H9 (cell line): Measurements from ENCODE around the gene C1orf21. TPM values are rescaled to one million over a fixed set of nuclear protein-coding genes. Genes with fewer than 3 reads are reported as not detected.

Source experiments
- DNase-seq: peaks from one replicate; pipeline ENCODE4 v3.0.0-alpha.2; 2017
- H2AFZ ChIP-seq: one replicate; pipeline ENCODE4 v1.6.1; 2013; ENCODE audit warnings: mild to moderate bottlenecking, low read length, control low read depth, moderate library complexity
- H2AK5ac ChIP-seq: 2 replicates; pipeline ENCODE4 v1.6.1; 2013; ENCODE audit warnings: low read length, control low read depth, mixed read lengths; ENCODE audit not compliant: insufficient read length
- H2BK120ac ChIP-seq: one replicate; pipeline ENCODE4 v1.6.1; 2013; ENCODE audit warnings: low read depth, mild to moderate bottlenecking, low read length, control low read depth, inconsistent platforms; ENCODE audit not compliant: poor library complexity, severe bottlenecking
- H2BK12ac ChIP-seq: 2 replicates; pipeline ENCODE4 v1.6.1; 2013; ENCODE audit warnings: low read length, control low read depth, mixed read lengths, low read depth; ENCODE audit not compliant: insufficient read length
- H2BK15ac ChIP-seq: 2 replicates; pipeline ENCODE4 v1.6.1; 2013; ENCODE audit warnings: low read depth, low read length, control low read depth
- H2BK20ac ChIP-seq: one replicate; pipeline ENCODE4 v1.6.1; 2013; ENCODE audit warnings: low read depth, mild to moderate bottlenecking, low read length, control low read depth, inconsistent platforms; ENCODE audit not compliant: poor library complexity, severe bottlenecking
- H2BK5ac ChIP-seq: 2 replicates; pipeline ENCODE4 v1.6.1; 2013; ENCODE audit warnings: low read length, control low read depth, mixed read lengths; ENCODE audit not compliant: insufficient read length
- H3K14ac ChIP-seq: 2 replicates; pipeline ENCODE4 v1.6.1; 2013; ENCODE audit warnings: low read length, control low read depth; ENCODE audit not compliant: insufficient read depth
- H3K18ac ChIP-seq: 2 replicates; pipeline ENCODE4 v1.6.1; 2013; ENCODE audit warnings: low read depth, mild to moderate bottlenecking, mixed read lengths, low read length, control low read depth; ENCODE audit not compliant: insufficient read length
- H3K23ac ChIP-seq: 2 replicates; pipeline ENCODE4 v1.6.1; 2013; ENCODE audit warnings: low read length, control low read depth, mixed read lengths, low read depth; ENCODE audit not compliant: insufficient read length
- H3K23me2 ChIP-seq: 2 replicates; pipeline ENCODE4 v1.6.1; 2013; ENCODE audit warnings: low read depth, mild to moderate bottlenecking, mixed read lengths, low read length, control low read depth; ENCODE audit not compliant: insufficient read length, poor library complexity, severe bottlenecking
- H3K27ac ChIP-seq: 2 replicates; pipeline ENCODE4 v1.5.1; 2013; ENCODE audit warnings: low read length, control low read depth, mixed read lengths, low read depth; ENCODE audit not compliant: insufficient read length
- H3K27me3 ChIP-seq: 2 replicates; pipeline ENCODE4 v1.6.1; 2013; ENCODE audit warnings: low read length, control low read depth, inconsistent platforms; ENCODE audit not compliant: insufficient read depth
- H3K4ac ChIP-seq: 2 replicates; pipeline ENCODE4 v1.6.1; 2013; ENCODE audit warnings: low read depth, mild to moderate bottlenecking, control low read depth, inconsistent platforms, low read length, moderate library complexity
- H3K4me1 ChIP-seq: 2 replicates; pipeline ENCODE4 v1.6.1; 2013; ENCODE audit warnings: low read length, control low read depth, inconsistent platforms; ENCODE audit not compliant: insufficient read depth
- H3K4me2 ChIP-seq: 2 replicates; pipeline ENCODE4 v1.6.1; 2013; ENCODE audit warnings: low read length, control low read depth, mixed read lengths; ENCODE audit not compliant: insufficient read length, insufficient read depth
- H3K56ac ChIP-seq: 2 replicates; pipeline ENCODE4 v1.6.1; 2013; ENCODE audit warnings: low read depth, mild to moderate bottlenecking, mixed read lengths, low read length, control low read depth; ENCODE audit not compliant: insufficient read length
- H3K79me1 ChIP-seq: 2 replicates; pipeline ENCODE4 v1.6.1; 2013; ENCODE audit warnings: low read depth, mild to moderate bottlenecking, moderate library complexity, low read length, control low read depth, inconsistent platforms; ENCODE audit not compliant: insufficient read depth, poor library complexity, severe bottlenecking
- H3K79me2 ChIP-seq: 2 replicates; pipeline ENCODE4 v1.6.1; 2013; ENCODE audit warnings: low read length, control low read depth, inconsistent platforms; ENCODE audit not compliant: insufficient read depth
- H3K9ac ChIP-seq: 2 replicates; pipeline ENCODE4 v1.6.1; 2013; ENCODE audit warnings: low read length, control low read depth, mixed read lengths; ENCODE audit not compliant: insufficient read length; ENCODE audit errors: extremely low read depth
- H3K9me3 ChIP-seq: one replicate; pipeline ENCODE4 v1.6.1; 2013; ENCODE audit warnings: low read depth, low read length, inconsistent platforms; ENCODE audit not compliant: control insufficient read depth
- H3T11ph ChIP-seq: one replicate; pipeline ENCODE4 v1.6.1; 2013; ENCODE audit warnings: mild to moderate bottlenecking, low read length, control low read depth, inconsistent platforms
- H4K20me1 ChIP-seq: one replicate; pipeline ENCODE4 v1.6.1; 2013; ENCODE audit not compliant: control insufficient read depth, insufficient read length, insufficient read depth
- H4K5ac ChIP-seq: 2 replicates; pipeline ENCODE4 v1.6.1; 2013; ENCODE audit warnings: low read depth, mild to moderate bottlenecking, mixed read lengths, low read length, control low read depth; ENCODE audit not compliant: insufficient read length
- H4K8ac ChIP-seq: replicated peaks from 2 replicates; pipeline ENCODE4 v1.6.1; 2013; ENCODE audit warnings: low read length, control low read depth, mixed read lengths, low read depth; ENCODE audit not compliant: insufficient read length
- H4K91ac ChIP-seq: 2 replicates; pipeline ENCODE4 v1.6.1; 2013; ENCODE audit warnings: low read depth, mild to moderate bottlenecking, moderate library complexity, mixed read lengths, low read length, control low read depth; ENCODE audit not compliant: insufficient read length
- H3K27ac Mint-ChIP-seq, 3 experiments: 2 replicates in 2 of 3; 3 replicates in 1 of 3; pipeline ENCODE4 v1.8.0; 2020 to 2021; ENCODE audit warnings: mixed read lengths in 3 of 3, mild to moderate bottlenecking in 1 of 3, moderate library complexity in 1 of 3
- H3K27me3 Mint-ChIP-seq: 2 replicates; pipeline ENCODE4 v1.8.0; 2021; ENCODE audit warnings: low read depth, mild to moderate bottlenecking, moderate library complexity, mixed read lengths
- H3K36me3 Mint-ChIP-seq, 3 experiments: 2 replicates in 2 of 3; 3 replicates in 1 of 3; pipeline ENCODE4 v1.8.0; 2020 to 2021; ENCODE audit warnings: low read depth in 3 of 3, mixed read lengths in 3 of 3; ENCODE audit not compliant: insufficient read depth in 1 of 3
- H3K4me1 Mint-ChIP-seq, 2 experiments: 2 replicates each; pipeline ENCODE4 v1.8.0; 2020; ENCODE audit warnings: mixed read lengths in 2 of 2
- H3K4me3 Mint-ChIP-seq, 2 experiments: 2 replicates in 1 of 2; 3 replicates in 1 of 2; pipeline ENCODE4 v1.8.0; 2020 to 2021; ENCODE audit warnings: mild to moderate bottlenecking in 2 of 2, mixed read lengths in 2 of 2, moderate library complexity in 1 of 2
- H3K9me3 Mint-ChIP-seq, 2 experiments: 2 replicates in 1 of 2; 3 replicates in 1 of 2; pipeline ENCODE4 v1.8.0; 2020; ENCODE audit warnings: mild to moderate bottlenecking in 2 of 2, mixed read lengths in 2 of 2, moderate library complexity in 1 of 2
- WGBS: extraction: QIAGEN DNeasy Blood & Tissue Kit; methylation state at CpG from one replicate; pipeline ENCODE4 v1.1.7; 2013; ENCODE audit warnings: missing lambda C conversion rate, low lambda C conversion rate, mixed read lengths; ENCODE audit not compliant: insufficient read length; ENCODE audit errors: extremely low coverage; 5-methylcytosine and 5-hydroxymethylcytosine counted together
- total RNA-seq: library from RNA; stranded (reverse); gene quantifications from 2 replicates; pipeline ENCODE4 v1.2.1, GENCODE V29; 2021
- TF ChIP-seq, protein P1 (sequence below): fragments of 200-600 bp; sonication (generic); conservative IDR thresholded peaks from 3 replicates; pipeline ENCODE4 v1.8.0; 2021; ENCODE audit warnings: antibody characterized with exemption, mild to moderate bottlenecking

The C1orf21 gene
- total RNA-seq, 1 experiment from 2014 or later = 36.0 TPM

DNA sequence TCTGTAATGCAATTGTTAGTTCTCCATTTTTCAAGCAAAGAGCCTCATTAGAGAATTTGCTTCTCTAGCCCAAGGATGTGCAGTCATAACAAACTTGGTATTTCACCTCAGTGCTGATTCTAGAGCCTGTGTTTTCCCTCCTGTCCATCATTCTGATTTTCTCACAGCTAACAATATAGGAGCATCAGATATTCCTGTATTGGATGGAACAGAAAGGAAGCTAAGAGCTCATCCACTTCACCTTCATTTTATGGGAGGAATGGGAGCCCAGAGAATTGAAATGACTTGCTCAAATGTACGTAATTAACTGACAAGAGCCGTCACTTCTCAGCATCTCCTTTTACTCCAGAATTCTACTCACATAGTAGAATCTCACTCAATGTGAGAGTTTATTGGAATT lies 271.2 kb downstream of the C1orf21 start:
- H3K36me3 Mint-ChIP-seq = no peaks in the 10 kb centered on the region
- H3K23me2 ChIP-seq = no peaks in the 10 kb centered on the region
- TF ChIP-seq, protein P1, sequence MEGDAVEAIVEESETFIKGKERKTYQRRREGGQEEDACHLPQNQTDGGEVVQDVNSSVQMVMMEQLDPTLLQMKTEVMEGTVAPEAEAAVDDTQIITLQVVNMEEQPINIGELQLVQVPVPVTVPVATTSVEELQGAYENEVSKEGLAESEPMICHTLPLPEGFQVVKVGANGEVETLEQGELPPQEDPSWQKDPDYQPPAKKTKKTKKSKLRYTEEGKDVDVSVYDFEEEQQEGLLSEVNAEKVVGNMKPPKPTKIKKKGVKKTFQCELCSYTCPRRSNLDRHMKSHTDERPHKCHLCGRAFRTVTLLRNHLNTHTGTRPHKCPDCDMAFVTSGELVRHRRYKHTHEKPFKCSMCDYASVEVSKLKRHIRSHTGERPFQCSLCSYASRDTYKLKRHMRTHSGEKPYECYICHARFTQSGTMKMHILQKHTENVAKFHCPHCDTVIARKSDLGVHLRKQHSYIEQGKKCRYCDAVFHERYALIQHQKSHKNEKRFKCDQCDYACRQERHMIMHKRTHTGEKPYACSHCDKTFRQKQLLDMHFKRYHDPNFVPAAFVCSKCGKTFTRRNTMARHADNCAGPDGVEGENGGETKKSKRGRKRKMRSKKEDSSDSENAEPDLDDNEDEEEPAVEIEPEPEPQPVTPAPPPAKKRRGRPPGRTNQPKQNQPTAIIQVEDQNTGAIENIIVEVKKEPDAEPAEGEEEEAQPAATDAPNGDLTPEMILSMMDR = no peak
- no peak overlapping the region for H4K5ac ChIP-seq
- H4K8ac ChIP-seq = no peak overlapping the region
- no peak overlapping the region for H3K27ac ChIP-seq
- H3K4me3 Mint-ChIP-seq = no peak overlapping the region
- H3T11ph ChIP-seq = no peak overlapping the region
- no CpG with 5 or more reads among the region's 2 CpGs for WGBS
- H2BK12ac ChIP-seq = no peak overlapping the region
- no peaks in the 10 kb centered on the region for H3K79me2 ChIP-seq
- no peak overlapping the region for H2BK120ac ChIP-seq
- H2BK5ac ChIP-seq = no peak overlapping the region
- H3K27me3 ChIP-seq = no peaks in the 10 kb centered on the region
- H2AK5ac ChIP-seq = no peak overlapping the region
- DNase-seq = no peak
- H3K9me3 Mint-ChIP-seq = no peaks in the 10 kb centered on the region
- no peak overlapping the region for H3K9ac ChIP-seq
- H3K14ac ChIP-seq = no peak overlapping the region
- H3K4ac ChIP-seq = no peak overlapping the region
- no peak overlapping the region for H3K18ac ChIP-seq
- no peak overlapping the region for H4K91ac ChIP-seq
- H3K27me3 Mint-ChIP-seq = no peaks in the 10 kb centered on the region
- no peak overlapping the region for H3K27ac Mint-ChIP-seq
- H2BK15ac ChIP-seq = no peak overlapping the region
- no peak overlapping the region for H3K4me2 ChIP-seq
- no peaks in the 10 kb centered on the region for H4K20me1 ChIP-seq
- no peaks in the 10 kb centered on the region for H3K79me1 ChIP-seq
- H2BK20ac ChIP-seq = no peak overlapping the region
- H3K9me3 ChIP-seq = no peaks in the 10 kb centered on the region
- H2AFZ ChIP-seq = no peak overlapping the region
- no peaks in the 10 kb centered on the region for H3K4me1 ChIP-seq
- no peak overlapping the region for H3K23ac ChIP-seq
- peaks cover 10 to 12% of the 10 kb centered on the region in 2 experiments for H3K4me1 Mint-ChIP-seq
- no peak overlapping the region for H3K56ac ChIP-seq
